Measurements from ENCODE around the gene SEC14L5. TPM values are rescaled to one million over a fixed set of nuclear protein-coding genes. Genes with fewer than 3 reads are reported as not detected.

SEC14L5 gene
- total RNA-seq, 6 experiments from 2014 or later = not detected

DNA sequence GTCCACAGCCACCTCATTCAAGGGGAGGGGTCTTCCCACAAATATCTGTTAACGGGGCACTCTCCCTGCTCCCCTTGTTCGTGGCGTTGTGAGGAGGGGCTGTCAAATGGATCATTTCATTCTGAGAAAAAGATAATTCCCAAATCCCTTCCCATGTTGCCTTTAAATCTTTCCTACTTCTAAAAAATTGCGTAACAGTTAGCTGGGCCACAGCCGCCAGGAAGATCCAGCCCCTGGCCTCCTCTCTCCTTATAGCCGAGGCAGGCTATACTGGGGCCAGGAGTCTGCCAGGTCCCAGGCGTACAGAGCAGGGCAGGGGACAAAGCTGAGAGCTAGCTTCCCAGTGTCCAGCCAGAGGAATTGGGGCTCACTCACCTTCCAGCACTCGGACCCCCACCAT, 107.2 kb downstream of the SEC14L5 start:
- no peaks in the 10 kb centered on the region for H3K9me3 Mint-ChIP-seq
- no peaks in the 10 kb centered on the region for H3K4me1 Mint-ChIP-seq (ENCODE audit: low read depth)
- no peaks in the 10 kb centered on the region for H3K36me3 Mint-ChIP-seq (ENCODE audit: low read depth)
- no peak for TF ChIP-seq CTCF (IDR thresholded peaks at IDR 0.05)
- peaks cover 28% of the 10 kb centered on the region for H3K27me3 Mint-ChIP-seq (ENCODE audit: insufficient read depth)
- H3K27ac Mint-ChIP-seq = no peak overlapping the region
- no peak for DNase-seq
- no peak overlapping the region for H3K4me3 Mint-ChIP-seq

DNA sequence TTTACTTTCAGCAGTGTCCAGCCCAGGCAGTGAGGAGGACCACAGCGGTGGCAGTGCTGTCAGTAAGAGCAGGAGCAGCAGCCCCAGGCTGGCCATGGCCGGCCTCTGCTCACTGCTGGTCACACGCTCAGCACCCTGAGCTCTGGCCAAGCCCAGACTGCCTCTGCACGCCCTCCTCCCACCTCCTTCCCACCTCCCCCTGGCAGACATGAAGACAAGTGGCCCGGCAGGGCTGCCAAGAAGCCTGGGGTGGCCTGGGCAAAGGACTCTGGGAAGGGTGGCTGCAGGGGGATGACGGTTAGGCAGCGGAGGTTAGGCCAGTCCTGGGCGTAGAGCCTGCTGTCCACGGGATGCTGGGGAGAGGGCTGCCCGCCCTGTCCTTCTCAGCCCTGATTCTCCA, 107.7 kb downstream of the SEC14L5 start, which contains the start of gene C16orf89:
Gene C16orf89 (minus strand): TSS at position 144 of the 400 bp plus-strand sequence. CDS start 48 bp downstream, at position 96.
- Mint-ChIP-seq H3K27ac (no peak within 1 kb of the TSS), H3K27me3 (ENCODE audit: insufficient read depth) (peaks cover 28% of the 10 kb centered on the region), H3K4me1 (ENCODE audit: low read depth) (peaks cover under 1% of the 10 kb centered on the region; the same call in 1 of the 2 replicates), H3K36me3 (ENCODE audit: low read depth) (no peaks in the 10 kb centered on the region), H3K4me3 (no peak within 1 kb of the TSS), H3K9me3 (no peaks in the 10 kb centered on the region)
- no peak for TF ChIP-seq CTCF (IDR thresholded peaks at IDR 0.05)
- DNase-seq = no peak

DNA sequence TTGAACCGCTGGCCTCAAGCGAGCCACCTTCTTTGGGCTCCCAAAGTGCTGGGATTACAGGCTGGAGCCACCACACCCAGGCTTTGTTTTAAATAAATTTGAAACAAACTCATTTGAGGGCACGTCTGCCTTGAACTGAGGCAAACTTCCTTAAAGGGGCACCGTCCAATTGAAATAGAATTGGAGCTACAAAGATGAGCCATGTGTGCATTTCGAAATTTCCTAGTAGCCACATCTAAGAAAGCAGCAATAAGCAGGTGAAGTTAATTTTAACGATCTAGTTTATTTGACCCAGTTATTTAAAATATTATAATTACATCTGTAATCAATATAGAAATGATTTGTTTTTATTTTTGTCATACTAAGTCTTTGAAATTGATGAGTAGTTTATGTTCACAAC, 108.4 kb downstream of the SEC14L5 start:
- Mint-ChIP-seq H3K27ac (no peak overlapping the region), H3K27me3 (ENCODE audit: insufficient read depth) (peaks cover 27% of the 10 kb centered on the region), H3K4me3 (no peak overlapping the region), H3K9me3 (no peaks in the 10 kb centered on the region), H3K4me1 (ENCODE audit: low read depth) (peaks cover 7% of the 10 kb centered on the region), H3K36me3 (ENCODE audit: low read depth) (no peaks in the 10 kb centered on the region)
- TF ChIP-seq CTCF (IDR thresholded peaks at IDR 0.05) = no peak
- no peak for DNase-seq

Other genes starting within 250 kb of the SEC14L5 start
- gene ANKS3, start 224.1 kb upstream of the SEC14L5 start, total RNA-seq (2021; fragmentation: NEBNext Ultra II Directional; extraction: Animal tissue kit (Norgen Biotek cat#: 25700)) = 10 to 100 TPM; 16.7 to 23.1 (median 19.7) TPM
- 1 to 10 TPM; 1.1 to 2.8 (median 1.6) TPM for gene DNAAF8, start 223.8 kb upstream of the SEC14L5 start, total RNA-seq (2021; fragmentation: NEBNext Ultra II Directional; extraction: Animal tissue kit (Norgen Biotek cat#: 25700))
- gene ZNF500, start 191.2 kb upstream of the SEC14L5 start, total RNA-seq (2021; fragmentation: NEBNext Ultra II Directional; extraction: Animal tissue kit (Norgen Biotek cat#: 25700)) = 10 to 100 TPM in 4 of 6 experiments, 1 to 10 TPM in 2; 8.9 to 13.4 (median 10.4) TPM
- gene SEPTIN12, start 170.0 kb upstream of the SEC14L5 start, total RNA-seq (2021; fragmentation: NEBNext Ultra II Directional; extraction: Animal tissue kit (Norgen Biotek cat#: 25700)) = not detected
- not detected for gene SMIM22, start 163.0 kb upstream of the SEC14L5 start, total RNA-seq (2021; fragmentation: NEBNext Ultra II Directional; extraction: Animal tissue kit (Norgen Biotek cat#: 25700))
- 10 to 100 TPM; 16.8 to 20.1 (median 18.5) TPM for gene ROGDI, start 155.7 kb upstream of the SEC14L5 start, total RNA-seq (2021; fragmentation: NEBNext Ultra II Directional; extraction: Animal tissue kit (Norgen Biotek cat#: 25700))
- 10 to 100 TPM; 77.6 to 89.4 (median 81.8) TPM for gene GLYR1, start 111.0 kb upstream of the SEC14L5 start, total RNA-seq (2021; fragmentation: NEBNext Ultra II Directional; extraction: Animal tissue kit (Norgen Biotek cat#: 25700))
- gene UBN1, start 110.8 kb upstream of the SEC14L5 start, total RNA-seq (2021; fragmentation: NEBNext Ultra II Directional; extraction: Animal tissue kit (Norgen Biotek cat#: 25700)) = 10 to 100 TPM; 21.3 to 24.8 (median 22.0) TPM
- under 1 TPM in 3 of 6 experiments, not detected in 3; 0.02 to 0.06 (median 0.05) TPM for gene PPL, start 21.2 kb upstream of the SEC14L5 start, total RNA-seq (2021; fragmentation: NEBNext Ultra II Directional; extraction: Animal tissue kit (Norgen Biotek cat#: 25700))
- gene NAGPA, start 75.6 kb downstream of the SEC14L5 start, total RNA-seq (2021; fragmentation: NEBNext Ultra II Directional; extraction: Animal tissue kit (Norgen Biotek cat#: 25700)) = 10 to 100 TPM; 14.4 to 18.7 (median 16.4) TPM
- not detected for gene C16orf89, start 107.6 kb downstream of the SEC14L5 start, total RNA-seq (2021; fragmentation: NEBNext Ultra II Directional; extraction: Animal tissue kit (Norgen Biotek cat#: 25700))
- gene ALG1, start 113.5 kb downstream of the SEC14L5 start, total RNA-seq (2021; fragmentation: NEBNext Ultra II Directional; extraction: Animal tissue kit (Norgen Biotek cat#: 25700)) = 10 to 100 TPM; 43.5 to 51.3 (median 47.4) TPM
- 10 to 100 TPM; 13.7 to 20.1 (median 15.9) TPM for gene EEF2KMT, start 139.5 kb downstream of the SEC14L5 start, total RNA-seq (2021; fragmentation: NEBNext Ultra II Directional; extraction: Animal tissue kit (Norgen Biotek cat#: 25700))

All from HFFc6 (cell line).